Activated T-helper 1 cell treated with anti-CD3 and anti-CD28 coated beads, Interleukin-2, amount 50 U/mL, for 16 hours (primary cell): ENCODE measurements around the gene OS9.
"Not testable (repeated sequence)": the region's sequence is repeated elsewhere in the genome, so short reads cannot be mapped to it uniquely, and the experiment has no call there.

Experiments
- DNase-seq, 2 donors: peaks; one replicate each; pipeline ENCODE4 v3.0.0-alpha.2; 2020; ENCODE audit warnings: low read depth in 1 of 2, low spot score in 1 of 2

Gene OS9, protein sequence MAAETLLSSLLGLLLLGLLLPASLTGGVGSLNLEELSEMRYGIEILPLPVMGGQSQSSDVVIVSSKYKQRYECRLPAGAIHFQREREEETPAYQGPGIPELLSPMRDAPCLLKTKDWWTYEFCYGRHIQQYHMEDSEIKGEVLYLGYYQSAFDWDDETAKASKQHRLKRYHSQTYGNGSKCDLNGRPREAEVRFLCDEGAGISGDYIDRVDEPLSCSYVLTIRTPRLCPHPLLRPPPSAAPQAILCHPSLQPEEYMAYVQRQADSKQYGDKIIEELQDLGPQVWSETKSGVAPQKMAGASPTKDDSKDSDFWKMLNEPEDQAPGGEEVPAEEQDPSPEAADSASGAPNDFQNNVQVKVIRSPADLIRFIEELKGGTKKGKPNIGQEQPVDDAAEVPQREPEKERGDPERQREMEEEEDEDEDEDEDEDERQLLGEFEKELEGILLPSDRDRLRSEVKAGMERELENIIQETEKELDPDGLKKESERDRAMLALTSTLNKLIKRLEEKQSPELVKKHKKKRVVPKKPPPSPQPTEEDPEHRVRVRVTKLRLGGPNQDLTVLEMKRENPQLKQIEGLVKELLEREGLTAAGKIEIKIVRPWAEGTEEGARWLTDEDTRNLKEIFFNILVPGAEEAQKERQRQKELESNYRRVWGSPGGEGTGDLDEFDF

DNA sequence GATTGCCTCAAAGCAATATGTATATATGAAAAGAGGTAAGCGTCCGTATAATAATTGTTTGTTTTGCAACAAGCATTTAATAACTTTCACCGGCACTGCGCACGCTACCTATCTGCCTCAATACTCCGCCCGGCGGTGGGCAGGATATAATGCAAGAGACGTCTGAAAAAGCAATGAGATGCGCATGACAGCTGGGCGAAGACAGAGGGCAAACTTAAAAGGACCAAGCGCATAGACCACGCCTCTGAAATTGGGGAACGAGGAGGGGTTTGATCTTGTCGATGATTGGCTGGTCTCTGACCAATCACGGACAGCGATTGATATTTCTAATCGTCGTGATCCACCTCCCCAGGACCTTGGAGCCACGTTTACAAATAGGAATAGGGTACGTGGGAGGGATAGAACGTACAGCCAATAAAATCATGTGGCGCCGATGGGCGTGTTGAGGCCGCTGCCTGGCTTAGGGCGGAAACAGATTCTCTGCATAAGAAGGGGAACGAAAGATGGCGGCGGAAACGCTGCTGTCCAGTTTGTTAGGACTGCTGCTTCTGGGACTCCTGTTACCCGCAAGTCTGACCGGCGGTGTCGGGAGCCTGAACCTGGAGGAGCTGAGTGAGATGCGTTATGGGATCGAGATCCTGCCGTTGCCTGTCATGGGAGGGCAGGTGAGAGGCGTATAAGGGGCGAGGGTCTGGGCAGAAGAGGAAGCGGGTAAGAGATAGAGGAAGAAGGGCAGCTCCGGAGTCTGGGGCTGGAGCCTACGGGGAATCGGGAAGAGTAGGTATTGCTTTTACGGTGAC lies at the start of gene OS9:
Gene OS9 (plus strand): TSS at position 474 of the 800 bp plus-strand sequence. CDS start 30 bp downstream, at position 504.
- DNase-seq, result peak; percentile 82 to 89

DNA sequence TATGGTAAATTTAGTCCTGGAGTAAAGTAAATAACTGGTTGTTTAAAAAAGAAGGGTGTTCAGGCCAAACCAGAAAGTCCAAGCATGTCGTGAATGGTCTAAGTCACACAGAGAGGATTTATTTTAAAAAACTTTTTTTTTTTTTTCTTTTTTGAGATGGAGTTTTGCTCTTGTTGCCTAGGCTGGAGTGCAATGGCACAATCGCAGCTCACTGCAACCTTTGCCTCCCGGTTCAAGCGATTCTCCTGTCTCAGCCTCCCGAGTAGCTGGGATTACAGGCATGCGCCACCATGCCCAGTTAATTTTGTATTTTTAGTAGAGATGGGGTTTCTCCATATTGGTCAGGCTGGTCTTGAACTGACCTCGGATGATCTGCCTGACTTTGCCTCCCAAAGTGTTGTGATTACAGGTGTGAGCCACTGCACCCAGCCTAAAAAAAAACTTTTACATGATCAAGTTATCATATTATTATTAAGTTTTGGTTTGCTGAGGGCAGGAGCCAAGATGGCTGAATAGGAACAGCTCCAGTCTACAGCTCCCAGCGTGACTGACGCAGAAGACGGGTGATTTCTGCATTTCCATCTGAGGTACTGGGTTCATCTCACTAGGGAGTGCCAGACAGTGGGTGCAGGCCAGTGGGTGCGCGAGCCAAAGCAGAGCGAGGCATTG lies 47.8 kb upstream of the OS9 start:
- DNase-seq, result not testable (repeated sequence)

DNA sequence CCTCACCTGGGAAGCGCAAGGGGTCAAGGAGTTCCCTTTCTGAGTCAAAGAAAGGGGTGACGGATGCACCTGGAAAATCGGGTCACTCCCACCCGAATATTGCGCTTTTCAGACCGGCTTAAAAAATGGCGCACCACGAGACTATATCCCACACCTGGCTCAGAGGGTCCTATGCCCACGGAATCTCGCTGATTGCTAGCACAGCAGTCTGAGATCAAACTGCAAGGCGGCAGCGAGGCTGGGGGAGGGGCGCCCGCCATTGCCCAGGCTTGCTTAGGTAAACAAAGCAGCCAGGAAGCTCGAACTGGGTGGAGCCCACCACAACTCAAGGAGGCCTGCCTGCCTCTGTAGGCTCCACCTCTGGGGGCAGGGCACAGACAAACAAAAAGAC lies 47.3 kb upstream of the OS9 start:
- DNase-seq, result not testable (repeated sequence)

DNA sequence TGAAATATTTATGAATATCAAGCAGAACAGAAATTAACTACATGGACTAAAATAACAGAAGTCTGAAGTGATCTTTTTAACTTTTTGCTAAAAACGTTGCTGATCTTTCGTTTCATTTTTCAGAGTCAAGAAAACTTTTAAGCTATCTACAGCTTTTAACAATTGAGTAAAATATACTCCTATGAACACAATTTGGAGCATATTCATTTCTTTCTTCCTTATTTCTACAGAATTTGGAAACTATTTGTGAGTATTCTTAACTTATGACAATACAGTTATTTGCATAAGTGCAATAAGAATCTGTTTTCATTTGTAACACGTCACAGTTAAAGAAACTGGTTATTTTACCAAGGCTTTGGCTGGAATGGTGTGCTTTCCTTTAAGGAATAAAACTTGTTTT lies 39.9 kb upstream of the OS9 start:
- DNase-seq, result no peak

DNA sequence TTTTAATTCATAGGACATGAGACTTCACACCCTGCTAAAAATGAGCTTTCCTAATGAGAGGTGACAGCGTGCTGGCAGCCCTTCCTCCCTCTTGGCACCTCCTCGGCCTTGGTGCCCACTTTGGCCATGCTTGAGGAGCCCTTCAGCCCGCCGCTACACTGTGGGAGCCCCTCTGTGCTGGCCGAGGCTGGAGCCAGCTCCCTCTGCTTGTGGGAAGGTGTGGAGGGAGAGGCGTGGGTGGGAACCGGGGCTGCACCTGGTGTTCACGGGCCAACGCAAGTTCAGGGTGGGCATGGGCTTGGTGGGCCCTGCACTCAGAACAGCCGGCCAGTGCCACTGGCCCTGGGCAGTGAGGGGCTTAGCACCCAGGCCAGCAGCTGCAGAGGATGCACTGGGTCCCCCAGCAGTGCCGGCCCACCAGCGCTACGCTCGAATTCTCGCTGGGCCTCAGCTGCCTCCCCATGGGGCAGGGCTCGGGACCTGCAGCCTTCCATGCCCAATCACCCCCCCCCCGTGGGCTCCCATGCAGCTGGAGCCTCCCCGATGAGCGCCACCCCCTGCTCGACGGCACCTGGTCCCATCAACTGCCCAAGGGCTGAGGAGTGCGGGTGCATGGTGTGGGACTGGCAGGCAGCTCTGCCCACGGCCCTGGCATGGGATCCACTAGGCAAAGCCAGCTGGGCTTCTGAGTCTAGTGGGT lies 38.2 kb upstream of the OS9 start:
- no peak for DNase-seq

DNA sequence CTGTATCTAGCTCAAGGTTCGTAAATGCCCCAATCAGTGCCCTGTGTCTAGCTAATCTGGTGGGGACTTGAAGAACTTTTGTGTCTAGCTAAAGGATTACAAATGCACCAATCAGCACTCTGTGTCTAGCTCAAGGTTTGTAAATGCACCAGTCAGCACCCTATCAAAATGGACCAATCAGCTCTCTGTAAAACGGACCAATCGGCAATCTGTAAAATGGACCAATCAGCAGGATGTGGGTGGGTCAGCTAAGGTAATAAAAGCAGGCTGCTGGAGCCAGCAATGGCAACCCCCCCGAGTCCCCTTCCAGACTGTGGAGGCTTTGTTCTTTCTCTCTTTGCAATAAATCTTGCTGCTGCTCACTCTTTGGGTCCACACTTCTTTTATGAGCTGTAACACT lies 37.5 kb upstream of the OS9 start:
- not testable (repeated sequence) for DNase-seq

DNA sequence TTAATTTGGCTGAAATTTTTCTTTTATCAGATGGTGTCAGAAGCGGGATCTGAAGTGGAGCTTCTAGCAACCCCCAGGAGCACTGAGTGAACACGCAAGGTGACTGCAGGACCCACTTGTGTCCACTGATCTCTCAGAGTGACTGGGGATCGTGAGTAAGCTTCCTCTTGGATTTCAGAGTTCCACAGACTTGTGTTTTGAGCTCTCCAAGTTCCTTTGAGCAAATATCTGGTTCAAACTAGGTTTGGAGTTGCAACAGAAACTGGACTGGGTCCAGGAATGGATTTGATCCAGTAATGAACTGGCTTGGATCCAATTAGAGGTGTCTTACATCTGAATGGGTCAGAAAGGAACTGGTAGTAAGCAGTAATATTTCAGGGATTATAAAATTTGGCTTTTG lies 36.2 kb upstream of the OS9 start:
- no peak for DNase-seq

DNA sequence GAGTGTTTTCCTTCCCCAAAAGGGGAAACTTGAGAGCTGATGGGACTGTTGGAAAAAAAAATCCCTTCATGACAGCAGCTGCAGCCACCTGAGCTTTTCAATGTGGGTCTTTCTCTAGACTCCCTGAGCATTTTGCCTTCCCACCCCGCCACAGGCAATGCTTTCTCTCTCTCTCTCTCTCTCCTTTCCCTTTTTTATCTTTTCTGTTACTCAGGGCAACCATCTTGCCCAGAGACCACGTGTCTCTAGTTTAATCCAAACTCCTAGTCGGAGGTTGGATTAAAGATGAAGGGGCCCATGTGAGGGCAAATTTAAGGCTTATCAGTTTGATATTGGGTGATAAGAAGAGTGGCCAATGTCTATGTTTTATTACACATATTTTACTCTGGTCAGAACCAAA lies 35.0 kb upstream of the OS9 start:
- DNase-seq, result no peak

DNA sequence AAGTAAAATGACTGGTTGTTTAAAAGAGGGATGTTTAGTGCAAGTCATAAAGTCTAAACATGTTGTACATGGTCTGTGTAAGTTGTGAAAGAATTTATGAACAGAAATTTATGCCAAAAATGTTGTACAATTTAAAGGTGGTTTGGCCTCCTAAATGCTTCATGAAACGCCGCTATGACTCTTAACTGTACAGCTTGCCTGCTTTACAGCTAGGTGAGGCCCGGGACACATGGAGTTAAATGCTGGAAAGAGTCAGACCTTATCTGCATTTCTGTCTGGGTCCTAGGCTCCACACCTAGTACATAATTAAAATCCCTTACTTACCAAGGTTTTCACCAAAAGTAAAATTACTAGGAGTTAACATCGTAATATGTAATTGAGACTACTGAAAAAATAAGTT lies 32.6 kb upstream of the OS9 start:
- no peak for DNase-seq

DNA sequence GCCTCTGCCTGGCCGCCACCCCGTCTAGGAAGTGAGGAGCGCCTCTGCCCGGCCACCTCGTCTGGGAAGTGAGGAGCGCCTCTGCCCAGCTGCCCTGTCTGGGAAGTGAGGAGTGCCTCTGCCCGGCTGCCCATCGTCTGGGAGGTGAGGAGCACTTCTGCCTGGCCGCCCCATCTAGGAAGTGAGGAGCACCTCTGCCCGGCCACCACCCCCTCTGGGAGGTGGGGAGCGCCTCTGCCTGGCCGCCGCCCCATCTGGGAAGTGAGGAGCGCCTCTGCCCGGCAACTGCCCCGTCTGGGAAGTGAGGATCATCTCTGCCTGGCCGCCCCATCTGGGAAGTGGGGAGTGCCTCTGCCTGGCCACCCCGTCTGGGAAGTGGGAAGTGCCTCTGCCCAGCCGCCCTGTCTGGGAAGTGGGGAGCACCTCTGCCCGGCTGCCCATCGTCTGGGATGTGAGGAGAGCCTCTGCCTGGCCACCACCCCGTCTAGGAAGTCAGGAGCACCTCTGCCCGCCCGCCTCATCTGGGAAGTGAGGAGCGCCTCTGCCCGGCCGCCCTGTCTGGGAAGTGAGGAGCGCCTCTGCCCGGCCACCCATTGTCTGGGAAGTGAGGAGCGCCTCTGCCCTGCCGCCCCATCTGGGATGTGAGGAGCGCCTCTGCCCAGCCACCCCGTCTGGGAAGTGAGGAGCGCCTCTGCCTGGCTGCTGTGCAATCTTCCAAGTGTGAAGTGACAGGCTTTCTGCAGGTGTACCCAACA lies 28.7 kb upstream of the OS9 start:
- not testable (repeated sequence) for DNase-seq

DNA sequence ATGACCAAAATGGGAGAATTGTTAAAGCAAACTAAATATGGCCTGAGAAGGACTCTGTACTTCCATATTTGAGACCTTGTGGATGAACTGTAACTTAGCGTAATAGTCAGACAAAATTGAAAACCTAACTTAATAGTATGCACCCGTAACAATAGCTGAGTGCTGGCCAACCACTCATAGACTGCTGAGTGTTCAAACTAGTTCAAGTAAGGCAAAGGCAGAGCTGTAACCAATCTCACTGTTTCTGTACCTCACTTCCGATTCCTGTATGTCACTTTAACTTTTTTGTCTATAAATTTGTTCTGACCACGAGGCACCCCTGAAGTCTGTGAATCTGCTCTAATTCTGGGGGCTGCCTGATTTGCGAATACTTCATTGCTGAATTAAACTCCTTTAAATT lies 27.0 kb upstream of the OS9 start:
- DNase-seq, result no peak

DNA sequence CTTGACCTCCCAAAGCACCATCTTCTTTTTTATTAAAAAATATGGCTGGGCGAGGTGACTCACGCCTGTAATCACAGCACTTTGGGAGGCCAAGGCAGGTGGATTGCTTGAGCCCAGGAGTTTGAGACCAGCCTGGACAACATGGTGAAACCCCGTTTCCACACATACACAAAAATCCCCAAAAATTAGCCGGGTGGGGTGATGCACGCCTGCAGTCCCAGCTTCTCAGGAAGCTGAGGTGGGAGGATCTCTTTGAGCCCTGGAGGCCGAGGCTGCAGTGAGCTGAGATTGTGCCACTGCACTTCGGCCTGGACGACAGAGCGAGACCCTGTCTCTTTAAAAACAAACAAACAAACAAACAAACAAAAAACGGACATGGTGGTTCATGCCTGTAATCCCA lies 24.2 kb upstream of the OS9 start:
- DNase-seq, result not testable (repeated sequence)

DNA sequence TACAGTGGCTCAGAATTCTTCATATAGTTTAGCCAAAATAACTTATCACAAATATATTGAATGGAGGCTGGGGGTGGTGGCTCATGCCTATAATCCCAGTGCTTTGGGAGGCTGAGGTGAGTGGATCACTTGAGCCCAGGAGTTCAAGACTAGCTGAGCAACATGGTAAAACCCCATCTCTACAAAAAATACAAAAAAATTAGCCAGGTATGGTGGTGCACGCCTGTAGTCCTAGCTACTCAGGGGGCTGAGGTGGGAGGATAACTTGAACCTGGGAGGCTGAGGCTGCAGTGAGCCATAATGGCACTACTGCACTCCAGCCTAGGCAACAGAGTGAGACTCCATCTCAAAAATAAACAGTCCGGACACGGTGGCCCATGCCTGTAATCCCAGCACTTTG lies 22.1 kb upstream of the OS9 start:
- DNase-seq, result not testable (repeated sequence)

DNA sequence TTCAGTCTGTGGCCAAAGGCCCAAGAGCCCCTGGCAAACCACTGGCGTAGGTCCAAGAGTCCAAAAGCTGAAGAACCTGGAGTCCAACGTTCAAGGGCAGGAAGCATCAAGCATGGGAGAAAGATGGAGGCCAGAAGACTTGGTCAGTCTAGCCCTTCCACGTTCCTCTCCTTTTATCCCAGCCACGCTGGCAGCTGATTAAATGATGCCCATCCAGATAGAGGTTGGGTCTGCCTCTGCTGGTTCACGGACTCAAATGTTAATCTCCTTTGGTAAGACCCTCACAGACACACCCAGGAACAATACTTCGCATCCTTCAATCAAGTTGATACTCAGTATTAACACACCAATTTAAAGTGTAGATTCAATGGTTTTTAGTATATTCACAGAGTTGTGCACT lies 21.1 kb upstream of the OS9 start:
- DNase-seq, result no peak

DNA sequence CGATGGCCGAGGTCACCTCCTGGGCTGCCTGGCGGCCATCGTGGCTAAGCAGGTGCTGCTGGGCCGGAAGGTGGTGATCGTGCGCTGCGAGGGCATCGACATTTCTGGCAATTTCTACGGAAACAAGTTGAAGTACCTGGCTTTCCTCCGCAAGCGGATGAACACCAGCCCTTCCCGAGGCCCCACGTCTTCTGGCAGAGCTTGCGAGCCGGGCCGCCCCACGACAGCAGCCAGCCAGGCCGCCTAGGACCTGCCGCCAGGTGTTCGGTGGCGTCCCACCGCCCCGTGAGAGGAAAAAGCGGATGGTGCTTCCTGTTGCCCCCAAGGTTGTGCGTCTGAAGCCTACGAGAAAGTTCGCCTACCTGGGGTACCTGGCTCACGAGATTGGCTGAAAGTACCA lies 19.2 kb upstream of the OS9 start:
- no peak for DNase-seq

DNA sequence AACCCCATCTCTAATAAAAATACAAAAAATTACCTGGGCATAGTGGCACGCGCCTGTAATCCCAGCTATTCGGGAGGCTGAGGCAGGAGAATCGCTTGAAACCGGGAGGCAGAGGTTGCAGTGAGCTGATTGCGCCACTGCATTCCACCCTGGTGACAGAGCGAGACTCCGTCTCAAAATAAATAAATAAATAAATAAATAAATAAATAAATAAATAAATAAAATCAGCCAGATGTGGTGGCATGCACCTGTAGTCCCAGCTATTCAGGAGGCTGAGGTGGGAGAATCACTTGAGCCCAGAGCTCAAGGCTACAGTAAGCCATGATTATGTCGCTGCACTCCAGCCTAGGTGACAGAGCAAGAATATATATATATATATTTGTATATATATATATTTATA lies 16.0 kb upstream of the OS9 start:
- DNase-seq, result not testable (repeated sequence)

DNA sequence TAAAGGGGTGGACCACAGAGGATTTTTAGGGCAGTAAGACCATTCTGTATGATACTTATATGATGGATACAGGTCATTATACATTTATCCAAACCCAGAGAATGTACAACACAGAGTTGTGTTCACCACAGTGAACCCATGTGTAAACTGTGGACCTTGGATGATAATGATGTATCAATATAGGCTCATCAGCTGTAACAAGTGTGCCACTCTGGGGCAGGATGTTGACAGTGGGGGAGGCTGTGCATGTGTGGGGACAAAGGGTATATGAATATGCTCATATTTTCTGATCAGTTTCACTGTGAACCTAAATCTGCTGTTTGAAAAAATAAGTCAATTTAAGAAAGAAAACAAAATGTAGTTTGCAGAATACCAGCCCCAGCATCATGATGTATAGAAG lies 14.2 kb upstream of the OS9 start:
- no peak for DNase-seq

DNA sequence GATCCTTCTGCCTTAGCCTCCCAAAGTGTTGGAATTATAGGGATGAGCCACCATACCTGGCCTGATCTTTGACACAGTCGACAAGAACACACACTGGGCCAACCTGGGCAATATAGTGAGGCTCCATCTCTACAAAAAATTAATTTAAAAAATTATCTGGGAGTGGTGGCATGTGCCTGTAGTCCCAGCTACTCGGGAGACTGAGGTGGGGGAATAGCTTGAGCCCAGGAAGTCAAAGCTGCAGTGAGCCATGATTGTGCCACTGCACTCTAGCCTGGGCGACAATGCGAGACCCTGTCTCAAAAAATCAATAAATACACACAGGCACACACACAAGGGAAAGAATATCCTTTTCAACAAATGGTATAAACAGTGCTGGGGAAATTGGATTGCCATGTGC lies 6.1 kb upstream of the OS9 start:
- DNase-seq, result no peak

DNA sequence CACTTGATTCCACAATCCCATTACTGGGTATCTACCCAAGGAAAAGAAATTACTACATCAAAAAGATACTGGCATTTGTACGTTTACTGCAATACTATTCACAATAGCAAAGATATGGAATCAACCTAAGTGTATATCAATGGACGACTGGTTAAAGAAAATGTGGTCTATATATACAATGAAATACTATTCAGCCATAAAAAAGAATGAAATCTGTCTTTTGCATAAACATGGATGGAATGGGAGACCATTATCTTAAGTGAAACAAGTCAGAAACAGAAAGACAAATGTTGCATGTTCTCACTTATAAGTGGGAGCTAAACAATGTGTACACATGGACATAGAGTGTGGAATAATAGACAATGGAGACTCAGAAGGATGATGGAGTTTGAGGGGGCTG lies 5.0 kb upstream of the OS9 start:
- DNase-seq, result no peak

DNA sequence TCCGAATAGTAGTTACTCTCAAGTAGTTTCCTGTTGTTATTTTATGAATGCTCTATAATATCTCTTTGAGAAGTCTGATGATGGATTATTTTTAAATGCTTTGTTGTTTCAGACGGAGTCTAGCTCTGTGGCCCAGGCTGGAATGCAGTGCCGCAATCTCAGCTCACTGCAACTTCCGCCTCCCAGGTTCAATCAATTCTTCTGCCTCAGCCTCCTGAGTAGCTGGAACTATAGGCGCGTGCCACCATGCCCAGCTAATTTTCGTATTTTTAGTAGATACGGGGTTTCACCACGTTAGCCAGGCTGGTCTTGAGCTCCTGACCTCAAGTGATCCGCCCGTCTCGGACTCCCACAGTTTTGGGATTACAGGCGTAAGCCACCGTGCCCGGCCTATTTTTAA lies 1.4 kb upstream of the OS9 start:
- no peak for DNase-seq
